SK-N-SH treated with all-trans-retinoic acid at 6 μM for 48 hours (cell line): Measurements from ENCODE around the gene OR56B1.

Source experiments
- ATAC-seq: fragments of 200-7000 bp; cut with Tn5 transposase; 3 replicates; pipeline ENCODE4 v1.9.1; 2020; ENCODE audit warnings: mild to moderate bottlenecking, moderate library complexity
- ARNTL ChIP-seq: fragments of 450-650 bp; formaldehyde crosslinking; IDR thresholded peaks from 2 replicates; pipeline ENCODE4 v1.5.0; 2020; ENCODE audit warnings: low read depth, mild to moderate bottlenecking, moderate library complexity, borderline replicate concordance
- BACH2 ChIP-seq: fragments of 250-450 bp; sonication (Bioruptor Pico); IDR thresholded peaks from 2 replicates; pipeline ENCODE4 v1.9.0; 2021; ENCODE audit warnings: mild to moderate bottlenecking, borderline replicate concordance
- CREB5 ChIP-seq: fragments of 250-450 bp; sonication (Bioruptor Pico); IDR thresholded peaks from 2 replicates; pipeline ENCODE4 v1.5.1; 2020; ENCODE audit warnings: low read depth, mild to moderate bottlenecking, moderate library complexity
- CSDC2 ChIP-seq: fragments of 250-450 bp; sonication (Bioruptor Pico); IDR thresholded peaks from 2 replicates; pipeline ENCODE4 v1.5.0; 2020; ENCODE audit warnings: mild to moderate bottlenecking, moderate library complexity
- CSRNP3 ChIP-seq: fragments of 250-450 bp; sonication (Bioruptor Pico); IDR thresholded peaks from 2 replicates; pipeline ENCODE4 v1.5.1; 2021; ENCODE audit warnings: mild to moderate bottlenecking, moderate library complexity
- ESRRG ChIP-seq: fragments of 250-450 bp; sonication (Bioruptor Pico); IDR thresholded peaks from 2 replicates; pipeline ENCODE4 v1.6.1; 2021; ENCODE audit warnings: mild to moderate bottlenecking
- GLIS3 ChIP-seq: fragments of 250-450 bp; sonication (Bioruptor Pico); IDR thresholded peaks from 2 replicates; pipeline ENCODE4 v1.5.0; 2020; ENCODE audit warnings: mild to moderate bottlenecking, moderate library complexity
- ISL1 ChIP-seq: fragments of 250-450 bp; sonication (Bioruptor Pico); IDR thresholded peaks from 2 replicates; pipeline ENCODE4 v2.1.2; 2022; ENCODE audit warnings: mild to moderate bottlenecking, moderate library complexity
- OSR1 ChIP-seq: fragments of 250-450 bp; sonication (Bioruptor Pico); IDR thresholded peaks from 2 replicates; pipeline ENCODE4 v1.8.0; 2022; ENCODE audit warnings: moderate library complexity, mild to moderate bottlenecking, inconsistent platforms
- PATZ1 ChIP-seq: fragments of 250-450 bp; sonication (Bioruptor Pico); IDR thresholded peaks from 2 replicates; pipeline ENCODE4 v1.8.0; 2020; ENCODE audit warnings: mild to moderate bottlenecking, moderate library complexity, borderline replicate concordance
- POU6F1 ChIP-seq: fragments of 250-450 bp; sonication (Bioruptor Pico); IDR thresholded peaks from 2 replicates; pipeline ENCODE4 v1.8.0; 2021; ENCODE audit warnings: low read depth, mild to moderate bottlenecking, moderate library complexity, borderline replicate concordance
- PPARA ChIP-seq: fragments of 250-450 bp; sonication (Bioruptor Pico); IDR thresholded peaks from 2 replicates; pipeline ENCODE4 v1.5.0; 2020; ENCODE audit warnings: mild to moderate bottlenecking, borderline replicate concordance
- RARB ChIP-seq: fragments of 250-450 bp; sonication (Bioruptor Pico); IDR thresholded peaks from 2 replicates; pipeline ENCODE4 v1.8.0; 2021; ENCODE audit warnings: mild to moderate bottlenecking, moderate library complexity
- SNAI2 ChIP-seq: fragments of 250-450 bp; sonication (Bioruptor Pico); IDR thresholded peaks from 2 replicates; pipeline ENCODE4 v1.5.0; 2020; ENCODE audit warnings: mild to moderate bottlenecking, moderate library complexity
- TCF4 ChIP-seq: fragments of 250-450 bp; sonication (Bioruptor Pico); IDR thresholded peaks from 2 replicates; pipeline ENCODE4 v1.8.0; 2021; ENCODE audit warnings: mild to moderate bottlenecking, moderate library complexity, borderline replicate concordance
- TOX ChIP-seq: fragments of 250-450 bp; sonication (Bioruptor Pico); IDR thresholded peaks from 2 replicates; pipeline ENCODE4 v1.8.0; 2021; ENCODE audit warnings: mild to moderate bottlenecking, moderate library complexity, borderline replicate concordance
- TSHZ2 ChIP-seq: fragments of 250-450 bp; sonication (Bioruptor Pico); IDR thresholded peaks from 2 replicates; pipeline ENCODE4 v1.5.0; 2020; ENCODE audit warnings: mild to moderate bottlenecking, moderate library complexity
- ZC3H10 ChIP-seq: fragments of 250-450 bp; sonication (Bioruptor Pico); IDR thresholded peaks from 2 replicates; pipeline ENCODE4 v1.5.1; 2021; ENCODE audit warnings: mild to moderate bottlenecking, moderate library complexity
- ZFP3 ChIP-seq: fragments of 250-450 bp; sonication (Bioruptor Pico); IDR thresholded peaks from 2 replicates; pipeline ENCODE4 v1.5.0; 2020; ENCODE audit warnings: mild to moderate bottlenecking, moderate library complexity
- ZFP30 ChIP-seq: fragments of 450-650 bp; formaldehyde crosslinking; IDR thresholded peaks from 2 replicates; pipeline ENCODE4 v1.5.0; 2022; ENCODE audit warnings: mild to moderate bottlenecking, moderate library complexity
- ZNF565 ChIP-seq: fragments of 450-650 bp; formaldehyde crosslinking; conservative IDR thresholded peaks from 2 replicates; pipeline ENCODE4 v1.5.0; 2020; ENCODE audit warnings: low read depth, mild to moderate bottlenecking, moderate library complexity
- ZNF70 ChIP-seq: fragments of 450-650 bp; formaldehyde crosslinking; IDR thresholded peaks from 2 replicates; pipeline ENCODE4 v1.5.0; 2020; ENCODE audit warnings: mild to moderate bottlenecking, moderate library complexity
- ZNF8 ChIP-seq: fragments of 450-650 bp; formaldehyde crosslinking; IDR thresholded peaks from 2 replicates; pipeline ENCODE4 v1.5.0; 2020; ENCODE audit warnings: mild to moderate bottlenecking, moderate library complexity

Gene OR56B1

GRCh38 chr11:5736396-5736795 lies at the start of gene OR56B1:
OR56B1 (plus strand) TSS chr11:5736448; CDS start chr11:5736517, 69 bp downstream.
- TF ChIP-seq ZNF565 (no peak), ZFP30 (CRISPR knock-in tag) (no peak), GLIS3 (no peak), ISL1 (CRISPR knock-in tag) (no peak), ESRRG (CRISPR knock-in tag) (no peak), RARB (CRISPR knock-in tag) (no peak), ZNF8 (CRISPR knock-in tag) (no peak), TSHZ2 (CRISPR knock-in tag) (no peak), SNAI2 (no peak), PATZ1 (CRISPR knock-in tag) (no peak), BACH2 (CRISPR knock-in tag) (no peak), OSR1 (CRISPR knock-in tag) (no peak), CSDC2 (no peak), PPARA (CRISPR knock-in tag) (no peak), CREB5 (CRISPR knock-in tag) (no peak), ZC3H10 (no peak), TCF4 (CRISPR knock-in tag) (no peak)
- ATAC-seq, result no peak

- no peak for TF ChIP-seq ZNF8 (CRISPR knock-in tag)
- no peak for TF ChIP-seq ZC3H10
- no peak for TF ChIP-seq ARNTL
- no peak for TF ChIP-seq SNAI2
- no peak for TF ChIP-seq BACH2 (CRISPR knock-in tag)
- no peak for TF ChIP-seq ZFP30 (CRISPR knock-in tag)
- TF ChIP-seq RARB (CRISPR knock-in tag), result no peak
- no peak for TF ChIP-seq ZNF70 (CRISPR knock-in tag)
- TF ChIP-seq TOX, result no peak
- no peak for TF ChIP-seq ISL1 (CRISPR knock-in tag)
- no peak for TF ChIP-seq POU6F1
- TF ChIP-seq CSDC2, result no peak
- no peak for TF ChIP-seq PPARA (CRISPR knock-in tag)
- TF ChIP-seq TSHZ2 (CRISPR knock-in tag), result no peak
- TF ChIP-seq CSRNP3 (CRISPR knock-in tag), result no peak
- TF ChIP-seq OSR1 (CRISPR knock-in tag), result no peak
- TF ChIP-seq CREB5 (CRISPR knock-in tag), result no peak
- TF ChIP-seq ZNF565, result no peak
- no peak for TF ChIP-seq GLIS3
- no peak for TF ChIP-seq ZFP3 (CRISPR knock-in tag)
These were observed 47.8 kb upstream of the OR56B1 start for GRCh38 chr11:5688482-5688881.

More at GRCh38 chr11:5688482-5688881, 47.8 kb upstream of the OR56B1 start:
- ATAC-seq, result no peak
